K562 (cell line): ENCODE data around the gene ZNF462. TPM values are rescaled to one million over a fixed set of nuclear protein-coding genes. Genes with fewer than 3 reads are reported as not detected.

Source experiments
- ATAC-seq: fragments of 200-7000 bp; cut with Tn5 transposase; 3 replicates; pipeline ENCODE4 v1.9.1; 2020; ENCODE audit warnings: moderate library complexity
- BruUV-seq: library from RNA; stranded (reverse); fragments of 400-500 nt; replicated peaks from 2 replicates; lab custom pipeline; 2021; lab: Mats Ljungman, UMichigan
- CTCF ChIA-PET: fragments of 300-600 bp; formaldehyde crosslinking; extraction: SDS; loops from one replicate; lab custom pipeline; 2021; ENCODE audit warnings: low intra/inter-chr PET ratio; lab: Yijun Ruan, JAX
- POLR2A ChIA-PET: fragments of 300-600, 350-650 bp; sonication (Branson Sonifier 250); formaldehyde crosslinking; extraction: SDS; loops from one replicate; lab custom pipeline; 2021; ENCODE audit warnings: antibody characterized with exemption, inconsistent platforms; lab: Yijun Ruan, JAX
- DNase-seq, 4 experiments: peaks; one replicate each; pipeline versions ENCODE4 v3.0.0 to v3.0.0-alpha.2; 2011 to 2018; ENCODE audit warnings: low spot score in 3 of 4, mixed read lengths in 3 of 4; ENCODE audit errors: extremely low read depth in 1 of 4
- FAIRE-seq: peaks from 2 replicates; lab custom pipeline; 2011; peaks lifted over from hg19 to GRCh38; lab: Jason Lieb, UNC
- H2AFZ ChIP-seq: 2 replicates; pipeline ENCODE4 v1.6.0; 2011; ENCODE audit warnings: low read depth, low read length, control low read depth, inconsistent platforms
- H3K27ac ChIP-seq: fragments of 200-600 bp; 3 replicates; pipeline ENCODE4 v1.8.0; 2011; ENCODE audit warnings: low read depth, mild to moderate bottlenecking, control low read depth, inconsistent platforms, low read length, moderate library complexity, mixed read lengths; ENCODE audit errors: extremely low read depth
- H3K27me3 ChIP-seq, 2 experiments: fragments of 300-600 bp in 1 of 2; 2 replicates in 1 of 2; 3 replicates in 1 of 2; pipeline versions ENCODE4 v1.6.0 to v1.8.0; 2011; ENCODE audit warnings: inconsistent platforms in 2 of 2, low read length in 2 of 2, mild to moderate bottlenecking in 1 of 2, mixed read lengths in 1 of 2, moderate library complexity in 1 of 2; ENCODE audit not compliant: control insufficient read depth in 2 of 2, insufficient read depth in 2 of 2
- H3K36me3 ChIP-seq: fragments of 300-600 bp; 3 replicates; pipeline ENCODE4 v1.8.0; 2011; ENCODE audit warnings: mild to moderate bottlenecking, low read length, inconsistent platforms; ENCODE audit not compliant: control insufficient read depth, insufficient read depth
- H3K4me1 ChIP-seq, 2 experiments: fragments of 200-600 bp in 1 of 2; replicated peaks in 1 of 2; 2 replicates in 1 of 2; 3 replicates in 1 of 2; pipeline versions ENCODE4 v1.5.1 to v1.8.0; 2011; ENCODE audit warnings: inconsistent platforms in 2 of 2, low read length in 2 of 2, mild to moderate bottlenecking in 1 of 2, mixed read lengths in 1 of 2, moderate library complexity in 1 of 2; ENCODE audit not compliant: control insufficient read depth in 2 of 2, insufficient read depth in 2 of 2
- H3K4me2 ChIP-seq: 2 replicates; pipeline ENCODE4 v1.6.1; 2011; ENCODE audit warnings: low read length, control low read depth, inconsistent platforms, mixed read lengths; ENCODE audit not compliant: insufficient read depth
- H3K4me3 ChIP-seq: fragments of 200-600 bp; sonication (generic), shearing (Covaris generic); 2 replicates; pipeline ENCODE4 v1.5.1; 2016; ENCODE audit warnings: control low read depth, inconsistent platforms
- H3K79me2 ChIP-seq: fragments of 200-600 bp; 3 replicates; pipeline ENCODE4 v1.8.0; 2011; ENCODE audit warnings: low read length, inconsistent platforms; ENCODE audit not compliant: control insufficient read depth, insufficient read depth
- H3K9ac ChIP-seq, 2 experiments: 2 replicates each; pipeline versions ENCODE4 v1.6.0 to v1.6.1; 2011; ENCODE audit warnings: low read depth in 2 of 2, low read length in 2 of 2, control low read depth in 1 of 2, inconsistent platforms in 1 of 2, mild to moderate bottlenecking in 1 of 2, mixed read lengths in 1 of 2; ENCODE audit not compliant: insufficient read depth in 1 of 2
- H3K9me1 ChIP-seq: one replicate; pipeline ENCODE4 v1.6.0; 2011; ENCODE audit warnings: inconsistent platforms, mild to moderate bottlenecking, low read length, moderate library complexity; ENCODE audit not compliant: control insufficient read depth, insufficient read depth
- H3K9me3 ChIP-seq: replicated peaks from 2 replicates; pipeline ENCODE4 v1.5.1; 2011; ENCODE audit warnings: low read depth, low read length, inconsistent platforms; ENCODE audit not compliant: control insufficient read depth, insufficient read depth
- H4K20me1 ChIP-seq: replicated peaks from 2 replicates; pipeline ENCODE4 v1.6.1; 2011; ENCODE audit warnings: low read length, inconsistent platforms, mixed read lengths; ENCODE audit not compliant: control insufficient read depth, insufficient read depth
- BHLHE40 ChIP-seq: IDR thresholded peaks from 2 replicates; pipeline ENCODE4 v1.6.1; 2011; ENCODE audit warnings: low read length, improper control_type of control experiment
- CAMTA2 ChIP-seq: fragments of 250-450 bp; sonication (Bioruptor Pico); conservative IDR thresholded peaks from 2 replicates; pipeline ENCODE4 v1.5.1; 2022
- CBFA2T2 ChIP-seq: fragments of 450-650 bp; conservative IDR thresholded peaks from 2 replicates; pipeline ENCODE4 v1.6.1; 2017; ENCODE audit warnings: mild to moderate bottlenecking
- ETS2 ChIP-seq: IDR thresholded peaks from 2 replicates; pipeline ENCODE4 v1.6.1; 2016; ENCODE audit warnings: borderline replicate concordance, missing genetic modification characterization, mild to moderate bottlenecking, moderate library complexity, missing compliant biosample characterization; ENCODE audit not compliant: poor library complexity, severe bottlenecking
- MAFF ChIP-seq: IDR thresholded peaks from 2 replicates; pipeline ENCODE4 v1.6.1; 2012; ENCODE audit warnings: low read length, improper control_type of control experiment
- NCOA4 ChIP-seq: fragments of 450-650 bp; IDR thresholded peaks from 2 replicates; pipeline ENCODE4 v1.6.1; 2018; ENCODE audit warnings: mild to moderate bottlenecking; ENCODE audit not compliant: partially characterized antibody
- RUNX1 ChIP-seq: sonication (generic); IDR thresholded peaks from 2 replicates; pipeline ENCODE4 v1.6.1; 2016; ENCODE audit warnings: antibody characterized with exemption, low read depth
- SRSF3 ChIP-seq: fragments of 200-400 bp; formaldehyde crosslinking; IDR thresholded peaks from 2 replicates; pipeline ENCODE4 v1.6.1; 2016; ENCODE audit warnings: mild to moderate bottlenecking, low read length, moderate library complexity; ENCODE audit not compliant: insufficient read depth
- TOE1 ChIP-seq, 2 experiments: fragments of 450-650 bp in 1 of 2; sonication (generic) in 1 of 2; formaldehyde crosslinking in 1 of 2; IDR thresholded peaks; 2 replicates each; pipeline versions ENCODE4 v1.7.1 to v1.8.0; 2016 to 2022; ENCODE audit warnings: borderline replicate concordance in 2 of 2, mild to moderate bottlenecking in 2 of 2, antibody characterized with exemption in 1 of 2, inconsistent platforms in 1 of 2, low read depth in 1 of 2, missing genetic modification reagents in 1 of 2, moderate library complexity in 1 of 2
- ZNF143 ChIP-seq: sonication (generic); formaldehyde crosslinking; IDR thresholded peaks from 2 replicates; pipeline ENCODE4 v1.9.0; 2022; ENCODE audit warnings: mild to moderate bottlenecking, missing genetic modification reagents
- WGBS: fragments of 100-300 bp; shearing (Covaris generic); methylation state at CpG from one replicate; pipeline ENCODE4 v1.1.6; 2016; ENCODE audit warnings: low coverage, mixed read lengths; ENCODE audit not compliant: insufficient coverage; ENCODE audit errors: missing lambda C conversion rate; 5-methylcytosine and 5-hydroxymethylcytosine counted together
- in situ Hi-C: fragments of 300-500 bp; cut with MboI; formaldehyde crosslinking; loops from 4 replicates; pipeline ENCODE4 v1.15.0; 2018; ENCODE audit warnings: inconsistent platforms, mixed read lengths
- intact Hi-C: fragments of 100-400 bp; cut with micrococcal nuclease; formaldehyde crosslinking; loops from 2 replicates; pipeline ENCODE4 v1.14.2; 2022
- polyA plus RNA-seq, 8 experiments: library from polyadenylated mRNA; depleted of rRNA in 4 of 8; stranded (reverse) in 5 of 8; unstranded in 3 of 8; fragments of >200 nt; fragmentation: Nextera tagmentation in 2 of 8; fragmentation: Illumina TruSeq in 1 of 8; extraction: Ambion mirVana in 2 of 8; extraction: Trizol in 1 of 8; gene quantifications; 2 replicates each; pipeline versions ENCODE4 v1.2.1 to v1.2.3, GENCODE V29; 2011 to 2014; ENCODE audit warnings: inconsistent platforms in 1 of 8, missing spikeins in 1 of 8
- total RNA-seq, 7 experiments: library from RNA; depleted of rRNA in 6 of 7; stranded (reverse); fragments of >200 nt in 6 of 7; fragmentation: Illumina TruSeq in 2 of 7; extraction: Trizol in 2 of 7; gene quantifications; 2 replicates each; pipeline versions ENCODE4 v1.2.1 to v1.2.3, GENCODE V29; 2011 to 2021; ENCODE audit warnings: low replicate concordance in 1 of 7

Gene ZNF462
- total and polyA plus RNA-seq, 9 of the 15 experiments (the other 6 are each of a cell fraction or from before 2014, with no cell fraction given): 0.20 TPM; not detected in 8

DNA sequence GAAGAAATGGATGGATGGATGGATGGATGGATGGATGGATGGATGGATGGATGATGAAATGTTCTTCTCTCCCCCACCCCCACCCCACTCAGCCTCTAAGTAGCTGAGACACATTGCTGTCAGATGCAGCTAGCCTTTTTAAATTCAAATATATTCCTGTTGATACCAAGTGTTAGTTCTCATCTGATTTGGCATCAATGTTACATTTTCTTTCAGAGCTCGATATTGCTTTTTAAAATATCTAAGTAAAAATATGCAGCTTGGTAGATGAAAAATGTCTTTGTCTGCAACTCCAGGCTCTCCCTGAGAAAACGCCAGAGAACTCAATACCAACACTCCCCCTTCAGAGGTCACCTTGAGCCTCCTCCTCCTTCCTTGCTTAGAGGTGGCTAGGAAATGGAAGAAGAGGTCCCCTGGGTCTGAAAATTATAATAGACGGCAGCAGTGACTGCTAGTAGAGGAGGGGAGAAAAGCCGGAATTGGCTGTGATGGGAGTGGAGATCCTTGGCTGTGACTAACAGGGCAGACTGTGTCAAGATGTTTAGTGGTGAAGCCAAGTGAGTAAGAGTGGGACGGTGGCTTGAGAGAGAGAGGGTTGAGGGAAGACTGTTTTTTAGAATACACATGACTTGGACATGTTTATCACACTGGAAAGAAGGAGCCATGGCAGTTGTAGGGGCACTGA, 156.0 kb downstream of the ZNF462 start:
- Histone ChIP-seq H3K79me2 (no peaks in the 10 kb centered on the region), H3K9me3 (no peaks in the 10 kb centered on the region; the same call in 1 of the 2 replicates), H3K27ac (no peak overlapping the region), H3K36me3 (no peaks in the 10 kb centered on the region), H3K4me2 (no peak overlapping the region), H3K27me3 (no peaks in the 10 kb centered on the region), H2AFZ (no peak overlapping the region), H3K4me1 (no peaks in the 10 kb centered on the region), H3K9ac (no peak overlapping the region), H3K9me1 (no peaks in the 10 kb centered on the region), H4K20me1 (no peaks in the 10 kb centered on the region), H3K4me3 (no peak overlapping the region)
- ATAC-seq: no peak
- POLR2A ChIA-PET: no interaction called here
- 4% methylated on average over 5 of the region's 5 CpGs for WGBS
- CTCF ChIA-PET: no interaction called here
- no peak for DNase-seq
- intact Hi-C loops (no loop called here), in situ Hi-C loops (no loop called here)
- no TSS peak for BruUV-seq
- TF ChIP-seq ZNF143 (CRISPR knock-in tag): no peak
- TF ChIP-seq BHLHE40: no peak
- no peak for TF ChIP-seq CBFA2T2
- no peak for TF ChIP-seq CAMTA2 (CRISPR knock-in tag)
- no peak for TF ChIP-seq ETS2
- no peak for TF ChIP-seq TOE1 (IDR thresholded peaks at IDR 0.05; ENCODE audit: borderline replicate concordance)
- TF ChIP-seq TOE1 (CRISPR knock-in tag; IDR thresholded peaks at IDR 0.05; ENCODE audit: borderline replicate concordance, low read depth): no peak
- no peak for TF ChIP-seq MAFF
- no peak for TF ChIP-seq NCOA4
- TF ChIP-seq RUNX1: no peak
- TF ChIP-seq SRSF3: no peak
- no peak for FAIRE-seq
